Measurements from ENCODE around the gene HORMAD2.

The HORMAD2 gene

DNA sequence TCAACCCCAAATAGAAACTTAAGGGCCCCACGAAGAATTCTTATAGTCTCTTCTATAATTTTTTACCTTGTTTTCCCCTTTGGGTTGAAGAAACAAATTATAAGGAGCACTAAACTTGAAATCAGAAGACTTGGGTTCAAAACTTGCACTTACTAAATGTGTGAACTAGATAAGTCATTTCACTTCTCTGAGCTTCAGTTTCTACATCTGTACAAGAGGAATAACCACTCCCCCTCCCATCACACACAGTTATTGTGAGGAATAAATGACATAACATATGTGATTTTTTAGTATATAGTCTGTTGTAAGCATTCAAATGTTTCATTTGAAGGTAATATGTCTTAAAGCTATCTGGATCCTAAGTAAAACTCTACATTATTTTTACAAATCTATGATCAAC lies 87.5 kb downstream of the HORMAD2 start:
- DNase-seq (ENCODE audit: low read depth in 2 of 2), result no peak

DNA sequence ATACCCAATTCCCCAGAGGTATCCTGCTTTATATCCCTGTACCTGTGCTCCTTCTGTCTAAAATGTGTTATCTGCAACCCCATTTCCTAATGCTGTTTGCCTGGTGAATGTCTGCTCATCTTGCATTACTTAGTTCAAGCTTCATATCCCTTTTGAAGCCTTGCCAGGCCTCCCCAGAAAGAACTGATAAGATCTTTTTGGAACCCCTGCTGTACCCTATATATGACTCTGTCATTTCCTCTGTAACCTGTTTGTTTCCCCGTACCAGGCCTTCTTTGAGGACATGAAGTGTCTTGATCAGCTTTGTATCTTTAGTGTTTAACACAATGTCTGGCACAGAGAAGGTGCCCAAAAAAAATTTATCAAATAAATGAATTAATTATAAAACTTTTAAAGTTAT lies 88.7 kb downstream of the HORMAD2 start:
- no peak for DNase-seq (ENCODE audit: low read depth in 2 of 2)

GRCh38 chr22:30170129-30170528 lies 89.9 kb downstream of the HORMAD2 start:
- DNase-seq (ENCODE audit: low read depth in 2 of 2), result no peak

- no peak for DNase-seq (ENCODE audit: low read depth in 2 of 2)
Measured at GRCh38 chr22:30171008-30171407, 90.7 kb downstream of the HORMAD2 start.

DNA sequence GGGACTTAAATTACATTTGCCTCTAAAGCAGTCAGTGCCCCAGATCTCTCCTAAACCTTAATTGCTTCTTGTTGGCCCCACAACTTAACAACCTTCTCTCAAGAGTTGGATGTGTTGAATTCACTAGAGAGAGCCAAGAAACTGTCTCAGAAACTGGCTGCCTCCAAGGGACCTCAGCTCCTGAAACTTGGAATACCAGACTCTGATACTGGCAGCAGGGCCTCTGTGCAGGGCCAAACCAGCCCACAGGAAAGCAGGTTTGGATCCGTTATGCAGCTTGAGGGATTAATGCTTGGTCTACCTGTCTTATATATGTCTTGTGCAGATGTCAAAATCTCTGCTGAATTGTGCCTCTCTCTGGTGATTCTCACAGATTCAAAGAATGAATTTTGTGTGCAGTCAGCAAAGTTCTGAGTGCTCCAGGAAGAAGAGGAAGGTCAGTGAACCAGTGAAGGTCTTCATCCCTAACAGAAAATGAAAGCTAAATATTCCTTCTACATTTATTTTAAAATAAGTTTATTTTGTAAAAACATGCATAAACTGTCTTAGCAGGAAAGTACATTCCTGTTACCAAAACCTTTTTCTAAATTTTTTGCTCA lies 95.5 kb downstream of the HORMAD2 start:
- no peak for DNase-seq (ENCODE audit: low read depth in 2 of 2)

DNA sequence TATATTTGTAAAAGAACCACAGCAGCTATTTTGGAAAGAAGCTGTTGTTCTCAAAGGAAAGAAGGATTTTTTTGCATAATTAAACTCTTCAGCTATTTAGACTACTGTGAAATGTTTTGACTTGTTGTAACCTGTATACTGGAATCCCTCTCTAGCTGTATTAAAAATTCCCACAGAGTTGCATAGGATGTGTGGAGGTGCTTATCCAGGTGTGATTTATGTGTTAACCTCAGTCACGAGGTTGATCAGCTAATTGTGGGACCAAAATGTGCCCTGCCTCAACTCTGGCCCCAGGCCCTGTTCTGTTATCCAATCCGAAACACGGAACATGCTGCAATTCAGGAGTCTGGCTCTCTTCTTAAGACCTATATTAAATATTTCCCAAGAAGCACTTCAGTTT lies 96.2 kb downstream of the HORMAD2 start:
- DNase-seq (ENCODE audit: low read depth in 2 of 2), result no peak

- peak; percentile 31 to 47 for DNase-seq (ENCODE audit: low read depth in 2 of 2)
Measured at GRCh38 chr22:30178181-30179126, 98.2 kb downstream of the HORMAD2 start.

DNA sequence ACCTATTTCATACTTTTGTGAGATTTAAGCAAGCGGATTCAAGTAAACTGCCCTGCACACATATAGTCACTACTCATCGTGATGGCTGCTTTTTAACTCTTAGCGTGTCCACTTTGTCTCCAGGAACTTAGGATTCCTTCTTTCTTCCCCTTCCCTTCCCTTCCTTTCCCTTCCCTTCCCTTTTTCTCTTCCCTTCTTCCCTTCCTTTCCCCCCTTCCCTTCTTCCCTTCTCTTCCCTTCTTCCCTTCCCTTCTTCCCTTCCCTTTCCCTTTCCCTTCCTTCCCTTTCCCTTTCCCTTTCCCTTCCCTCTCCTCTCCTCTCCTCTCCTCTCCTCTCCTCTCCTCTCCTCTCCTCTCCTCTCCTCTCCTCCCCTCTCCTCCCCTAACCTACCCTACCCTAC lies 100.4 kb downstream of the HORMAD2 start:
- DNase-seq (ENCODE audit: low read depth in 2 of 2), result no peak

GRCh38 chr22:30181459-30182349 lies 101.4 kb downstream of the HORMAD2 start:
- DNase-seq (ENCODE audit: low read depth in 2 of 2), result no peak

GRCh38 chr22:30182350-30182745 lies 102.1 kb downstream of the HORMAD2 start:
- no peak for DNase-seq (ENCODE audit: low read depth in 2 of 2)

DNA sequence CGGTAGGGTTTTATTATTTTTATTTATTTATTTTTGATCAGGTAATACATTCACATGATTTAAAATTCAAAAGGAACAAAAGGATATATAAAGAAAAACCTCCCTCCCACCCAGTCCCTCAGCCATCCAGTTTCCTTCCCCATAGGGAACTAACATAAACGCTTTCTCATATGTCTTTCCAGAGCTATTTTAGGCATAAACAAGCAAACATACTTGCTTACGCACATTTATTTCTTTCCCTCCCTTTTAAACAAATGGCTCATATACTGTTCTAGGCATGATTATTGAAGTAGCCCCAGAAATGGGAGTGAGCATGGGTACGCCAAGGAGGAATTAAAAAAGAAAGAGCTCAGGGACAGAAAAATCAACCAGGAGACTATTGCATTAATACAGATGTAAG lies 102.6 kb downstream of the HORMAD2 start:
- no peak for DNase-seq (ENCODE audit: low read depth in 2 of 2)

- no peak for DNase-seq (ENCODE audit: low read depth in 2 of 2)
Measured at GRCh38 chr22:30183271-30183670, 103.0 kb downstream of the HORMAD2 start.

DNA sequence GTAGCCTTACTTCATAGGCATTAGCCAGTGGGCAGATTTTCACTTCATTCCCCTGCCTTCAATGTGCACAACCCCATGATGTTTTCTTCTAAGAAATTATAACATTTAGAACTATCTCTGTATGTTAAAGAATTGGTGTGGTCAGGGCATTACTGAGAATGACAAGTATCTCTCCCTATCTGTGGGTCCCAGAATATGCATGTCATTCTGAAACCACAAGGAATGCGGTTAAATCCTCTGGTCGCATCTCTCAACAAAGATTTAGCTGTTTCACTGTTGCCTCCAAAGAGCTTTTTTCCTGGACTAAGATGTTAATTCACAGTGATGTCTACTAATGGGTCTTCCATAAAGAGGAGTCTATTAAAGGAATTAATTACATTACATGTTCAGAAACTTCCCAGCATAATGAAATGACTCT lies 103.6 kb downstream of the HORMAD2 start:
- DNase-seq (ENCODE audit: low read depth in 2 of 2), result no peak

DNA sequence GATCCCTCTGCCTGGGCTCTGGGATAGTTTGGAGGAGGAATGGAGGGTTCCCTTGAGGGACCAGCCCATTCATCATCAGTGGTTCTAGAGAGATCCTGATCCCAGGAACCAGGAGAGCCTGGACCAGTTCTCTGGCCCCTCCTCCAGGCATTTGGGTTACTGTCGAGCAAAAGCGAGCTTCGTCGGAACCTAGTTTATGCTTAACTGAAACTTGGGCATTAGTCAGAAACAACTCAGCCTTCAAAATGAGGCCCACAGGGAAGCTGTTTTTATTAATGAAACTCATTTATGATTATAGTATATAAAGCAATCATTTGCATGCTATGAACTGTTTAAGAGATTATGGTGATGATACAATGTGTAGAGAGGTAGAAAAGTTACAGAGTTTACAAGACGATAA lies 104.9 kb downstream of the HORMAD2 start:
- no peak for DNase-seq (ENCODE audit: low read depth in 2 of 2)

GRCh38 chr22:30185549-30185948 lies 105.3 kb downstream of the HORMAD2 start:
- DNase-seq (ENCODE audit: low read depth in 2 of 2), result no peak

DNA sequence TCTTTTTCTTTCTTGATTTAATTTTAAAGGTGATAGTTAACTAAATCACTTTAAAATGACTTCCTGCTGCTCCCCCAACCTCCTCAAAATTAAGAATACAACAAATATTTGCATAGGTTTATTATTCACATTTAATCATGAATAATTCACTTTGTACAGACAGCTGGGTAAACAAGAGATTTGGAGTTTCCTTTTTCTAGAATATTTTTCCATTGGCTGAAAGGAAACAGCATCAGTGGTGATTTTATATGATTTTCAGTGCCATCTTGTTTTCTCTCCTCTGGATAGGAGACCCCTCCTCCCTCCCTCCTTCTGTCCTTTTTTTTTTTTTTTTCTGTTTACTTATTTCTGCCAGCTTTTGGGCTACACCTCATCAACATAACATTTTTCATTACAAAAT lies 105.8 kb downstream of the HORMAD2 start:
- no peak for DNase-seq (ENCODE audit: low read depth in 2 of 2)

GRCh38 chr22:30186510-30186909 lies 106.2 kb downstream of the HORMAD2 start:
- no peak for DNase-seq (ENCODE audit: low read depth in 2 of 2)

DNA sequence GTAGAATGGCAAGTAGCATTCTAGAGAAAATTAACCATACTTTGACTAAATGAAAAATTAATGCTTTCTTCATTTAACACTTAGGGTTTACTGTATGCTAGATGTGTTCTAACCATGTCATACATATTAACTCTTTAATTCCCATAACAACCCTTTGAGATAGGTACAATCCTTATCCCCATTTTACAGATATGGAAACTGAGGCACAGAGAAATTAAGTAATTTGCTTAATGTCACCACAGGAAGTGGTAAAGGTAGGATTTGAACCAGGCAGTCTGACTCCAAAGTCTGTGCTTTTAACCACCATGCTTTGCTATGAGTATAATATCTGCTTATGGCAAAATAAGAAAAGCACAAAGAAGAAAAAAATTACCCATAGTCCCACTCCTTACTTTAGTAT lies 106.8 kb downstream of the HORMAD2 start:
- DNase-seq (ENCODE audit: low read depth in 2 of 2), result no peak

DNA sequence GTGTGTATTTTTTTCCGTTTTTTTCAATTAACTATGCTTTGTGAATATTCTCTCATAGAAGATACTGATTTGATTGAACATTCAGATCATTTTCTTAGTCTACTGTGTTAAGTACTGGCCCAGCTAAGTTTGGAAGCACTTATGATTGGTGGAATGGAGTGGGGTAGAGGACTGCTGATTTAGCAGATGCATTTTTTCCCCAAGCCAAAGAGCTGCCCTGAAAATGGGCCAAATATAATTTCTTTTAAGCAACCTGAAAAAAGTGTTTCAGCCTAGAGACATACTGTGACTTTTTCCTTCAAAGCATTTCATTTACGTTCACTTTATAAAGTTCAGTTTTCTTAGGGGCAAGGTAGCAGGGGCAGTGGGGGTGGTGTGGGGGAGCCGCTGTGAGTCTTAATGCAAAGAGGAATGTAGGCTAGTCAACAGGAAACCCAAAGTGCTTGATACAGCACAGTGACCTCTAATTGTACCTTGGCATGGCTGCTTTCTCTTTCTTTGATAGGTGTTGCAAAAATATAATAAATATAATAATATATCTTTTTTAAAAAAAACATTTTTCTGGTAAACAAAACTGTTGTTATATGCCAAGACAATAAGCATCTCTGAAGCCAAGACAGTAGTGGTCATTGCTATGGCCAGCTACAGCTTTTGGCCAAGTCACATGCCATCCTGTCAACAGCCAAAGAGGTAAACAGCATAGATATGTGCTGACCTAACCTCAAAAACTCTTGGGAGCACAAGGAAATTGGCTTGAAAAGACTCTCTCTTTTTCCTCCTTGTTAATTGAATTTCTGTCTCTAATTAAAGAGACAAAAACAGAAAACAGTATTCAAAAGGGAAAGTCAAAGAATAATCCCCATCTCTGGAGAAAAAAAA lies 107.5 kb downstream of the HORMAD2 start:
- DNase-seq (ENCODE audit: low read depth in 2 of 2), result no peak

GRCh38 chr22:30188911-30189310 lies 108.6 kb downstream of the HORMAD2 start:
- DNase-seq (ENCODE audit: low read depth in 2 of 2), result no peak

DNA sequence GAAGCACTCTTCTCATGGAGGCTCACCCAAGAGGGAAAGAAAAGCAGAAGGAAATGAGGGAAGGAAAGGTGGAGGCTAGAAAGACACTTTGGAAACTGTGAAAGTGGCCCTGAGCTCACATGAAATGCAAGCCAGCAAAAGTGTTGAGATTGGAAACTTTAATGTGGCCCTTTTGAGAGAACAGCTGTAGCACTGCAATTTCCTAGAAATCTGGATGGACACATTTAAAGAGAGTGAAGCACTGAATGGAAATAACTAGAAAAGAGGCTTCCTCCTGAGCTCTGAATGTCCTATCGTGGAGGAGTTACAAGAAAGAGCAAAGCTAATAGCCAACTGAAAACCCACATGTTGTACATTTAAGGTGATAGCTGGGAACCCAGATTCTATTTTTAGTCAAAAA lies 110.3 kb downstream of the HORMAD2 start:
- DNase-seq (ENCODE audit: low read depth in 2 of 2), result no peak

All from activated CD4-positive, alpha-beta T cell treated with anti-CD3 and anti-CD28 coated beads for 24 hours (primary cell).